Bone marrow (tissue), 2 donors: ENCODE data around the gene KIF1B.
"Not testable (repeated sequence)": the region's sequence is repeated elsewhere in the genome, so short reads cannot be mapped to it uniquely, and the experiment has no call there.

Experiments
- DNase-seq, 2 donors: peaks; one replicate each; lab custom pipeline; 2025; lab: John Stamatoyannopoulos, UW

The KIF1B gene

GRCh38 chr1:10236405-10237156, 26.2 kb downstream of the KIF1B start:
- no peak for DNase-seq

- DNase-seq, result no peak
These were observed 26.8 kb downstream of the KIF1B start for GRCh38 chr1:10237157-10237539.

- DNase-seq, result no peak
These were observed 31.8 kb downstream of the KIF1B start for GRCh38 chr1:10242135-10242534.

- DNase-seq, result peak in 1 of 2 donors; percentile 8
These were observed 32.4 kb downstream of the KIF1B start for GRCh38 chr1:10242811-10243210.

GRCh38 chr1:10245674-10246073, 35.3 kb downstream of the KIF1B start:
- no peak for DNase-seq

GRCh38 chr1:10249808-10250457, 39.6 kb downstream of the KIF1B start:
- DNase-seq, result no peak

GRCh38 chr1:10250663-10251062, 40.3 kb downstream of the KIF1B start:
- DNase-seq, result no peak

- DNase-seq, result not testable (repeated sequence)
These were observed 41.1 kb downstream of the KIF1B start for GRCh38 chr1:10251325-10252108.

- DNase-seq, result no peak
These were observed 42.1 kb downstream of the KIF1B start for GRCh38 chr1:10252508-10252907.

- no peak for DNase-seq
These were observed 42.8 kb downstream of the KIF1B start for GRCh38 chr1:10253149-10253548.

- no peak for DNase-seq
These were observed 43.4 kb downstream of the KIF1B start for GRCh38 chr1:10253755-10254154.

GRCh38 chr1:10257851-10258250, 47.5 kb downstream of the KIF1B start:
- DNase-seq, result no peak

- not testable (repeated sequence) for DNase-seq
These were observed 49.2 kb downstream of the KIF1B start for GRCh38 chr1:10259547-10259946.

- DNase-seq, result no peak
These were observed 53.2 kb downstream of the KIF1B start for GRCh38 chr1:10263450-10264082.

- DNase-seq, result no peak
These were observed 54.7 kb downstream of the KIF1B start for GRCh38 chr1:10265027-10265426.

GRCh38 chr1:10265900-10266299, 55.5 kb downstream of the KIF1B start:
- no peak for DNase-seq

- DNase-seq, result no peak
These were observed 56.9 kb downstream of the KIF1B start for GRCh38 chr1:10267319-10267718.

- no peak for DNase-seq
These were observed 57.6 kb downstream of the KIF1B start for GRCh38 chr1:10267921-10268320.

GRCh38 chr1:10271090-10271489, 60.7 kb downstream of the KIF1B start:
- DNase-seq, result no peak

GRCh38 chr1:10271869-10272268, 61.5 kb downstream of the KIF1B start:
- DNase-seq, result no peak

GRCh38 chr1:10272274-10272673, 61.9 kb downstream of the KIF1B start:
- DNase-seq, result no peak

- DNase-seq, result no peak
These were observed 68.5 kb downstream of the KIF1B start for GRCh38 chr1:10278880-10279279.
